Panc1 (cell line): Measurements from ENCODE around the gene ALPK3. TPM values are rescaled to one million over a fixed set of nuclear protein-coding genes. Genes with fewer than 3 reads are reported as not detected.

Source experiments
- ATAC-seq: fragments of 200-7000 bp; cut with Tn5 transposase; 2 replicates; pipeline ENCODE4 v1.9.1; 2020; ENCODE audit warnings: mild to moderate bottlenecking, moderate library complexity
- BruUV-seq: library from RNA; stranded (reverse); fragments of 400-500 nt; replicated peaks from 2 replicates; lab custom pipeline; 2021; lab: Mats Ljungman, UMichigan
- CTCF ChIA-PET: fragments of 300-600 bp; sonication (Branson Sonifier 250); formaldehyde crosslinking; loops from one replicate; lab custom pipeline; 2022; ENCODE audit warnings: antibody characterized with exemption; lab: Charles Lee
- POLR2A ChIA-PET: fragments of 300-600 bp; sonication (Branson Sonifier 250); formaldehyde crosslinking; loops from one replicate; lab custom pipeline; 2022; ENCODE audit warnings: antibody characterized with exemption; lab: Charles Lee
- DNase-seq: peaks from one replicate; pipeline ENCODE4 v3.0.0-alpha.2; 2010; ENCODE audit warnings: low read depth, low spot score
- H3K27ac ChIP-seq: 2 replicates; pipeline ENCODE4 v1.5.1; 2011; ENCODE audit warnings: mild to moderate bottlenecking, low read length, inconsistent platforms
- H3K27me3 ChIP-seq: fragments of 200-500 bp; sonication (Bioruptor generic); 2 replicates; pipeline ENCODE4 v1.6.0; 2014; ENCODE audit warnings: low read length, inconsistent platforms; ENCODE audit not compliant: control insufficient read depth, insufficient read depth
- H3K36me3 ChIP-seq: fragments of 200-500 bp; sonication (Bioruptor generic); 2 replicates; pipeline ENCODE4 v1.5.1; 2014; ENCODE audit warnings: inconsistent platforms, mild to moderate bottlenecking, low read length, moderate library complexity; ENCODE audit not compliant: control insufficient read depth, insufficient read depth
- H3K4me1 ChIP-seq: 2 replicates; pipeline ENCODE4 v1.5.1; 2011; ENCODE audit warnings: inconsistent platforms, mild to moderate bottlenecking, low read length, moderate library complexity; ENCODE audit not compliant: control insufficient read depth, insufficient read depth
- H3K4me3 ChIP-seq, 2 experiments: 2 replicates each; pipeline ENCODE4 v1.5.1; 2011 to 2012; ENCODE audit warnings: low read depth in 2 of 2, low read length in 2 of 2, mild to moderate bottlenecking in 2 of 2, inconsistent platforms in 1 of 2, moderate library complexity in 1 of 2
- H3K9me3 ChIP-seq: fragments of 200-500 bp; sonication (Bioruptor generic); 2 replicates; pipeline ENCODE4 v1.5.1; 2014; ENCODE audit warnings: low read depth, mild to moderate bottlenecking, inconsistent platforms, low read length, moderate library complexity; ENCODE audit not compliant: control insufficient read depth, insufficient read depth
- POLR2AphosphoS5 ChIP-seq: IDR thresholded peaks from 2 replicates; pipeline ENCODE4 v1.6.1; 2012; ENCODE audit warnings: mild to moderate bottlenecking, low read depth, low read length, moderate library complexity
- SIN3A ChIP-seq: IDR thresholded peaks from 2 replicates; pipeline ENCODE4 v1.6.1; 2012; ENCODE audit warnings: low read depth, mild to moderate bottlenecking, low read length, moderate library complexity, borderline replicate concordance; ENCODE audit not compliant: insufficient read depth
- TCF7L2 ChIP-seq: IDR thresholded peaks from 2 replicates; pipeline ENCODE4 v1.6.1; 2011; ENCODE audit warnings: mild to moderate bottlenecking, low read depth, low read length, inconsistent platforms
- in situ Hi-C: cut with HindIII; loops from 2 replicates; pipeline ENCODE4 v1.10.0; 2016; ENCODE audit warnings: low sequenced_read_pairs, low pct_unique_long_range_greater_than_20kb
- intact Hi-C: fragments of 100-400 bp; cut with micrococcal nuclease; formaldehyde crosslinking; loops from one replicate; pipeline ENCODE4 v1.10.0; 2022; ENCODE audit not compliant: unreplicated experiment
- total RNA-seq: library from RNA; stranded (reverse); gene quantifications from one replicate; pipeline ENCODE4 v1.2.1, GENCODE V29; 2021; ENCODE audit not compliant: unreplicated experiment
- TF ChIP-seq, protein P1 (sequence below): fragments of 450-650 bp; IDR thresholded peaks from 2 replicates; pipeline ENCODE4 v1.5.1; 2017; ENCODE audit warnings: mild to moderate bottlenecking
- TF ChIP-seq, protein P2 (sequence below), 2 experiments: IDR thresholded peaks; 2 replicates each; pipeline ENCODE4 v1.6.1; 2011 to 2012; ENCODE audit warnings: low read depth in 2 of 2, control low read depth in 1 of 2, low read length in 1 of 2, mild to moderate bottlenecking in 1 of 2, moderate library complexity in 1 of 2; ENCODE audit not compliant: insufficient read depth in 1 of 2

Gene ALPK3
- total RNA-seq, 1 experiment from 2014 or later: 1.0 TPM

DNA sequence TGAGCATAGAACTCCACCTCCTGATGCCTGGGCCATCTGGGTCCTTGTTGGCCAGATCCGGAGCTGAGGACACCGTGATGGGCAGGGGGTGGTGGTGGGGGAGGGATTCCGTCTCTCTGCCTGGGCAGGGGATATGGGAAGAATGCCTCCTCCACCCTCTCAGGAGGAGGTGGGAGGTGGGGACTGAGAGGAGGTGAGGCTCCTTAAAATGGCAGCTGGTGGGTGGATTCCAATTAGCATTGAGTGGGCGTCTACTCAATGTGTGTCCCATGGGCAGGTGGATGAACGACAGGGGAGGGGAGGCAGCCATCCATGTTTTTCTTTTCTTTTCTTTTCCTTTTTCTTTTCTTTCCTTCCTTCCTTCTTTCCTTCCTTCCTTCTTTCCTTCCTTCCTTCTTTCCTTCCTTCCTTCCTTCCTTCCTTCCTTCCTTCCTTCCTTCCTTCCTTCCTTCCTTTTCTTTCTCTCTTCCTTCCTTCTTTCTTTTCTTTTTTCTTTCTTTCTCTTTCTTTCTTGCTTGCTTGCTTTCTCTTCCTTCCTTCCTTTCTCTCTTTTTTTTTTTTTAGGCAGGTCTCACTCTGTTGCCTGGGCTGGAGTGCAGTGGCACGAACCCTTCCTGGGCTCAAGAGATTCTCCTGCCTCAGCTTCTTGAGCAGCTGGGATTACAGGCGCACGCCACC, 72.3 kb downstream of the ALPK3 start:
- H3K4me3 ChIP-seq: no peak overlapping the region
- TF ChIP-seq POLR2AphosphoS5 (no peak), SIN3A (no peak), TCF7L2 (no peak)
- TF ChIP-seq, protein P1, sequence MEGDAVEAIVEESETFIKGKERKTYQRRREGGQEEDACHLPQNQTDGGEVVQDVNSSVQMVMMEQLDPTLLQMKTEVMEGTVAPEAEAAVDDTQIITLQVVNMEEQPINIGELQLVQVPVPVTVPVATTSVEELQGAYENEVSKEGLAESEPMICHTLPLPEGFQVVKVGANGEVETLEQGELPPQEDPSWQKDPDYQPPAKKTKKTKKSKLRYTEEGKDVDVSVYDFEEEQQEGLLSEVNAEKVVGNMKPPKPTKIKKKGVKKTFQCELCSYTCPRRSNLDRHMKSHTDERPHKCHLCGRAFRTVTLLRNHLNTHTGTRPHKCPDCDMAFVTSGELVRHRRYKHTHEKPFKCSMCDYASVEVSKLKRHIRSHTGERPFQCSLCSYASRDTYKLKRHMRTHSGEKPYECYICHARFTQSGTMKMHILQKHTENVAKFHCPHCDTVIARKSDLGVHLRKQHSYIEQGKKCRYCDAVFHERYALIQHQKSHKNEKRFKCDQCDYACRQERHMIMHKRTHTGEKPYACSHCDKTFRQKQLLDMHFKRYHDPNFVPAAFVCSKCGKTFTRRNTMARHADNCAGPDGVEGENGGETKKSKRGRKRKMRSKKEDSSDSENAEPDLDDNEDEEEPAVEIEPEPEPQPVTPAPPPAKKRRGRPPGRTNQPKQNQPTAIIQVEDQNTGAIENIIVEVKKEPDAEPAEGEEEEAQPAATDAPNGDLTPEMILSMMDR: no peak
- H3K27ac ChIP-seq: no peak overlapping the region
- H3K36me3 ChIP-seq: no peaks in the 10 kb centered on the region
- no peaks in the 10 kb centered on the region for H3K4me1 ChIP-seq
- no peaks in the 10 kb centered on the region for H3K27me3 ChIP-seq
- ChIA-PET POLR2A (no interaction called here), CTCF (no interaction called here)
- intact Hi-C loops (no loop called here), in situ Hi-C loops (no loop called here)
- DNase-seq (no peak), ATAC-seq (no peak)
- H3K9me3 ChIP-seq: no peaks in the 10 kb centered on the region
- BruUV-seq: no TSS peak

DNA sequence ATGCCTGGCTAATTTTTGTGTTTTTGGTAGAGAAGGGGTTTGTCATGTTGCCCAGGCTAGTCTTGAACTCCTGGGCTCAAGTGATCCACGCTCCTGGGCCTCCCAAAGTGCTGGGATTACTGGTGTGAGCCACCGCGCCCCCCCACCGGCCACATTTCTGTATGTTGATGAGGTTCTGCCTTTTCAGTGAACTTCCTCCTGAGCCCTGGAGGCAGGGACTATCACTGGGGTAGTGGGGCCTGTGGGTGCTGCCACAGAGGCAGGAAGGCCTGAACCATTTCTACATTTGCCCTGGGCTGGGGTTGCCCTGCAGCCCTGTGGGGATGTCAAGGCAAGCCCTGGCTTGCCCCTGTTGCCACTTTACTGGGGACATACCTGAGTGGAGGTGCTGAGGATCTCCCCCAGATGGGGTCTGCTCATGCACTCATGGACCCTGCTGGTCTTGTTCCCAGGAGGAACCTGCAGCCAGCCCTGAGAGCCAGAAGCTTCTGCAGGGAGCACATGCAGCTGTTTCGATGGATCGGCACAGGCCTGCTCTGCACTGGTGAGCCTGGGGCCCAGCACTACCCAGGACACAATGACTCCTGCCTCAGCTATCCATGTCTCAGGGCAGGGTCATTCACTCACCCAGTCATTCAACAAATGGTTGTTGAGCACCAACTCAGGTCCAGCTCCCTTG, 73.0 kb downstream of the ALPK3 start:
- BruUV-seq: no TSS peak
- no peaks in the 10 kb centered on the region for H3K9me3 ChIP-seq
- intact Hi-C loops (no loop called here), in situ Hi-C loops (no loop called here)
- H3K27me3 ChIP-seq: no peaks in the 10 kb centered on the region
- no peak for ATAC-seq
- POLR2A ChIA-PET: no interaction called here
- no peak overlapping the region for H3K4me3 ChIP-seq
- CTCF ChIA-PET: no interaction called here
- no peaks in the 10 kb centered on the region for H3K4me1 ChIP-seq
- H3K36me3 ChIP-seq: no peaks in the 10 kb centered on the region
- TF ChIP-seq POLR2AphosphoS5 (no peak), SIN3A (no peak), TCF7L2 (no peak)
- TF ChIP-seq, protein P2, sequence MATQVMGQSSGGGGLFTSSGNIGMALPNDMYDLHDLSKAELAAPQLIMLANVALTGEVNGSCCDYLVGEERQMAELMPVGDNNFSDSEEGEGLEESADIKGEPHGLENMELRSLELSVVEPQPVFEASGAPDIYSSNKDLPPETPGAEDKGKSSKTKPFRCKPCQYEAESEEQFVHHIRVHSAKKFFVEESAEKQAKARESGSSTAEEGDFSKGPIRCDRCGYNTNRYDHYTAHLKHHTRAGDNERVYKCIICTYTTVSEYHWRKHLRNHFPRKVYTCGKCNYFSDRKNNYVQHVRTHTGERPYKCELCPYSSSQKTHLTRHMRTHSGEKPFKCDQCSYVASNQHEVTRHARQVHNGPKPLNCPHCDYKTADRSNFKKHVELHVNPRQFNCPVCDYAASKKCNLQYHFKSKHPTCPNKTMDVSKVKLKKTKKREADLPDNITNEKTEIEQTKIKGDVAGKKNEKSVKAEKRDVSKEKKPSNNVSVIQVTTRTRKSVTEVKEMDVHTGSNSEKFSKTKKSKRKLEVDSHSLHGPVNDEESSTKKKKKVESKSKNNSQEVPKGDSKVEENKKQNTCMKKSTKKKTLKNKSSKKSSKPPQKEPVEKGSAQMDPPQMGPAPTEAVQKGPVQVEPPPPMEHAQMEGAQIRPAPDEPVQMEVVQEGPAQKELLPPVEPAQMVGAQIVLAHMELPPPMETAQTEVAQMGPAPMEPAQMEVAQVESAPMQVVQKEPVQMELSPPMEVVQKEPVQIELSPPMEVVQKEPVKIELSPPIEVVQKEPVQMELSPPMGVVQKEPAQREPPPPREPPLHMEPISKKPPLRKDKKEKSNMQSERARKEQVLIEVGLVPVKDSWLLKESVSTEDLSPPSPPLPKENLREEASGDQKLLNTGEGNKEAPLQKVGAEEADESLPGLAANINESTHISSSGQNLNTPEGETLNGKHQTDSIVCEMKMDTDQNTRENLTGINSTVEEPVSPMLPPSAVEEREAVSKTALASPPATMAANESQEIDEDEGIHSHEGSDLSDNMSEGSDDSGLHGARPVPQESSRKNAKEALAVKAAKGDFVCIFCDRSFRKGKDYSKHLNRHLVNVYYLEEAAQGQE (IDR thresholded peaks at IDR 0.05; ENCODE audit: insufficient read depth in 1 of 2, low read depth in 2 of 2, low read length in 1 of 2): no peak
- TF ChIP-seq, protein P1: no peak
- H3K27ac ChIP-seq: no peak overlapping the region
- DNase-seq: no peak
